Measurements from ENCODE around the gene ZFPL1. TPM values are rescaled to one million over a fixed set of nuclear protein-coding genes. Genes with fewer than 3 reads are reported as not detected.

The ZFPL1 gene
- total and polyA plus RNA-seq, 9 of the 15 experiments (the other 6 are each of a cell fraction or from before 2014, with no cell fraction given), result 3.7 to 37.5 (median 22.7) TPM

DNA sequence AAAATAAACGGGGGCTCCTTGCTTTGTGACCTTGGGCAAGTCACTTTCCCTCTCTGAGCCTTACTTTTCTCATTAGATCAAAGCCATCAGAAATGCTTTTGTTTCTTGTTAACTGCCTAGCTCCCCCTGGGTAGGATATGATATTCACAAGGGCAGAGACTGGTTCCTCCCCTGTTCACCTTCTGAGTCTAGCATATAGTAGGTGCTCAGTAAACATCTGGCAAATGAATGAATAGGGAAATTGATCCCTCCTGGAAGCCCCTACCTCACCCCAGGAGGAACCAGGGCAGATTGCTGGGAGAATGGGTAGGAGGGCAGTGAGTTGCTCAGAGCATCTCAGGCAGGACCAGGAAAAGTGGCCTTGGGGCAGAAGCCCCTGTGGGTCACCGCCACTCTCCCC lies 49.6 kb upstream of the ZFPL1 start:
- H3K4me2 ChIP-seq (ENCODE audit: insufficient read depth, low read length), result no peak overlapping the region
- FAIRE-seq (no peak), DNase-seq (ENCODE audit: extremely low read depth in 1 of 4, low spot score in 3 of 4) (no peak), ATAC-seq (no peak)
- no peaks in the 10 kb centered on the region for H3K9me1 ChIP-seq (ENCODE audit: control insufficient read depth, insufficient read depth, low read length)
- H3K4me1 ChIP-seq (replicated peaks in 1 of 2; ENCODE audit: control insufficient read depth in 2 of 2, insufficient read depth in 2 of 2, low read length in 2 of 2), result peaks cover 0 to 10% of the 10 kb centered on the region in 2 experiments; a peak in 2 of 5 replicates
- H3K36me3 ChIP-seq (ENCODE audit: control insufficient read depth, insufficient read depth, low read length), result peaks cover 24% of the 10 kb centered on the region; the same call in 1 of the 3 replicates
- 43% methylated on average over 1 of the region's 2 CpGs for WGBS (ENCODE audit: insufficient coverage, low coverage, missing lambda C conversion rate)
- H3K79me2 ChIP-seq (ENCODE audit: control insufficient read depth, insufficient read depth, low read length), result no peaks in the 10 kb centered on the region
- H3K27me3 ChIP-seq (ENCODE audit: control insufficient read depth in 2 of 2, insufficient read depth in 2 of 2, low read length in 2 of 2), result no peaks in the 10 kb centered on the region
- no peak overlapping the region for H3K27ac ChIP-seq (ENCODE audit: extremely low read depth, low read depth, low read length)
- H2AFZ ChIP-seq (ENCODE audit: low read depth, low read length), result no peak overlapping the region
- no peaks in the 10 kb centered on the region for H4K20me1 ChIP-seq (replicated peaks; ENCODE audit: control insufficient read depth, insufficient read depth, low read length)
- ChIA-PET POLR2A (no interaction called here), CTCF (ENCODE audit: low intra/inter-chr PET ratio) (no interaction called here)
- H3K9me3 ChIP-seq (replicated peaks; ENCODE audit: control insufficient read depth, insufficient read depth, low read depth, low read length), result no peaks in the 10 kb centered on the region
- TF ChIP-seq ZFP36 (IDR thresholded peaks at IDR 0.05; ENCODE audit: low read depth, low read length, partially characterized antibody) (peak; percentile 48), KDM1A (IDR thresholded peaks at IDR 0.05) (0 out of 4 replicates have a peak, but pooled peaks of 1 of the 2 experiments have one; percentile 26), RBM25 (IDR thresholded peaks at IDR 0.05; ENCODE audit: low read depth, low read length, severe bottlenecking) (peak; percentile 28), BCOR (IDR thresholded peaks at IDR 0.05) (peak; percentile 69), FOS (IDR thresholded peaks at IDR 0.05; ENCODE audit: extremely low read depth, insufficient read length) (no peak), KLF1 (tag; IDR thresholded peaks at IDR 0.05) (no peak)
- H3K4me3 ChIP-seq, result no peak overlapping the region
- no TSS peak for BruUV-seq (replicated peaks)
- in situ Hi-C loops (cut with MboI), result no loop called here
- intact Hi-C loops (cut with micrococcal nuclease), result no loop called here
- H3K9ac ChIP-seq (ENCODE audit: insufficient read depth in 1 of 2, low read depth in 2 of 2, low read length in 2 of 2), result no peak overlapping the region

DNA sequence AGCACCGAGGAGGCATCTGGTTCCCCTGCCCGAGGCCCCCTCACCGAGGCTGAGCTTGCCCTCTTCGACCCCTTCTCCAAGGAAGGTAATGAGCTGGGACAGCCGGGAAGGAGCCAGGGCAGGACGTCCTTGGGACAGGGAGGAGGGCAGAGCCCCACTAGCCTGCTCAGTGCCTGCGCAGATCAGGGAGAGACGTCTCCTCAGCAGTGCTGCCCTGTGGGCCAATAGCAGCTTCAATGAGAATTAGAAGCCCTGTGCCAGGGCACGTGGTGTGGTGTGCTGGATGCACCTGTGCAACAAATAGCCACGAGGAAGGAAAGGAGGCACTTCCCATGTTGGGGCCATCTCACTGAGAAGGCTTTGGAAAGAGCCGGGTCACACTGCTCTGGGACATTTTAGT lies 48.4 kb upstream of the ZFPL1 start:
- peaks cover 24% of the 10 kb centered on the region; the same call in 1 of the 3 replicates for H3K36me3 ChIP-seq (ENCODE audit: control insufficient read depth, insufficient read depth, low read length)
- no TSS peak for BruUV-seq (replicated peaks)
- H3K9me1 ChIP-seq (ENCODE audit: control insufficient read depth, insufficient read depth, low read length), result no peaks in the 10 kb centered on the region
- H3K4me3 ChIP-seq, result no peak overlapping the region
- FAIRE-seq (no peak), ATAC-seq (no peak), DNase-seq (ENCODE audit: extremely low read depth in 1 of 4, low spot score in 3 of 4) (no peak)
- H3K9me3 ChIP-seq (replicated peaks; ENCODE audit: control insufficient read depth, insufficient read depth, low read depth, low read length), result no peaks in the 10 kb centered on the region
- POLR2A ChIA-PET, result interaction anchor here (0.6 to 0.8 kb wide), 2 partner anchors 63 to 82 kb away, joined by 3 to 4 read pairs; partner anchors contain the start of gene ZNHIT2
- H3K9ac ChIP-seq (ENCODE audit: insufficient read depth in 1 of 2, low read depth in 2 of 2, low read length in 2 of 2), result peak overlapping the region in 1 of 2 experiments; percentile 50; a peak in 1 of 4 replicates
- peaks cover 5 to 18% of the 10 kb centered on the region in 2 experiments; a peak in 3 of 5 replicates for H3K4me1 ChIP-seq (replicated peaks in 1 of 2; ENCODE audit: control insufficient read depth in 2 of 2, insufficient read depth in 2 of 2, low read length in 2 of 2)
- in situ Hi-C loops (cut with MboI) (no loop called here), intact Hi-C loops (cut with micrococcal nuclease) (no loop called here)
- 59% methylated on average over 10 of the region's 11 CpGs for WGBS (ENCODE audit: insufficient coverage, low coverage, missing lambda C conversion rate)
- H3K27me3 ChIP-seq (ENCODE audit: control insufficient read depth in 2 of 2, insufficient read depth in 2 of 2, low read length in 2 of 2), result no peaks in the 10 kb centered on the region
- no peak overlapping the region for H3K27ac ChIP-seq (ENCODE audit: extremely low read depth, low read depth, low read length)
- TF ChIP-seq ETV1 (tag; conservative IDR thresholded peaks at IDR 0.05; ENCODE audit: low read depth), result no peak
- TF ChIP-seq ZZZ3 (IDR thresholded peaks at IDR 0.05), result no peak
- TF ChIP-seq HMG20A (CRISPR knock-in tag; conservative IDR thresholded peaks at IDR 0.05), result no peak
- no peak for TF ChIP-seq ESRRA (IDR thresholded peaks at IDR 0.05; ENCODE audit: borderline replicate concordance, low read depth)
- TF ChIP-seq CHD1 (IDR thresholded peaks at IDR 0.05; ENCODE audit: low read length), result no peak
- no peak for TF ChIP-seq L3MBTL2 (IDR thresholded peaks at IDR 0.05)
- TF ChIP-seq FOXA3 (CRISPR knock-in tag; conservative IDR thresholded peaks at IDR 0.05 in 1 of 2, IDR thresholded peaks at IDR 0.05 in 1 of 2), result no peak
- TF ChIP-seq KDM1A (IDR thresholded peaks at IDR 0.05), result no peak
- no peak for TF ChIP-seq PHF21A (IDR thresholded peaks at IDR 0.05; ENCODE audit: borderline replicate concordance, low read depth)
- TF ChIP-seq NR4A1 (CRISPR knock-in tag; IDR thresholded peaks at IDR 0.05), result no peak
- no peak for TF ChIP-seq NR4A1 (tag; IDR thresholded peaks at IDR 0.05)
- no peak for TF ChIP-seq HDGF (IDR thresholded peaks at IDR 0.05)
- no peak for TF ChIP-seq BRD4 (IDR thresholded peaks at IDR 0.05)
- TF ChIP-seq PRMT5 (CRISPR knock-in tag; IDR thresholded peaks at IDR 0.05), result no peak
- H3K79me2 ChIP-seq (ENCODE audit: control insufficient read depth, insufficient read depth, low read length), result no peaks in the 10 kb centered on the region
- H3K4me2 ChIP-seq (ENCODE audit: insufficient read depth, low read length), result no peak overlapping the region
- no peaks in the 10 kb centered on the region for H4K20me1 ChIP-seq (replicated peaks; ENCODE audit: control insufficient read depth, insufficient read depth, low read length)
- CTCF ChIA-PET (ENCODE audit: low intra/inter-chr PET ratio), result no interaction called here
- no peak overlapping the region for H2AFZ ChIP-seq (ENCODE audit: low read depth, low read length)

All from K562 (cell line).